PC-3 (cell line): ENCODE data around the gene WDR72. TPM values are rescaled to one million over a fixed set of nuclear protein-coding genes. Genes with fewer than 3 reads are reported as not detected.

Experiments
- ATAC-seq: fragments of 200-7000 bp; cut with Tn5 transposase; 2 replicates; pipeline ENCODE4 v1.9.1; 2020; ENCODE audit warnings: mild to moderate bottlenecking, moderate library complexity
- BruUV-seq: library from RNA; stranded (reverse); fragments of 400-500 nt; replicated peaks from 2 replicates; lab custom pipeline; 2021; lab: Mats Ljungman, UMichigan
- CTCF ChIA-PET: fragments of 300-600 bp; sonication (Branson Sonifier 250); formaldehyde crosslinking; loops from one replicate; lab custom pipeline; 2022; ENCODE audit warnings: antibody characterized with exemption; lab: Charles Lee
- POLR2A ChIA-PET: fragments of 300-600 bp; sonication (Branson Sonifier 250); formaldehyde crosslinking; loops from one replicate; lab custom pipeline; 2022; ENCODE audit warnings: antibody characterized with exemption; ENCODE audit not compliant: unreplicated experiment; lab: Charles Lee
- DNase-seq: peaks from one replicate; pipeline ENCODE4 v3.0.0-alpha.2; 2015
- H2AFZ ChIP-seq: fragments of 300-600 bp; sonication (generic); 2 replicates; pipeline ENCODE4 v1.6.0; 2016; ENCODE audit warnings: antibody characterized with exemption, low read length
- H3F3A ChIP-seq: fragments of 300-600 bp; sonication (generic); one replicate; pipeline ENCODE4 v1.6.0; 2017; ENCODE audit warnings: antibody characterized with exemption, low read length, control low read depth, mild to moderate bottlenecking; ENCODE audit not compliant: unreplicated experiment
- H3K27ac ChIP-seq: fragments of 300-600 bp; sonication (generic); 2 replicates; pipeline ENCODE4 v1.5.1; 2016; ENCODE audit warnings: mild to moderate bottlenecking, low read length
- H3K27me3 ChIP-seq: fragments of 300-600 bp; sonication (generic); 2 replicates; pipeline ENCODE4 v1.6.1; 2016; ENCODE audit warnings: low read length, mixed read lengths
- H3K36me3 ChIP-seq: fragments of 300-600 bp; sonication (generic); 2 replicates; pipeline ENCODE4 v1.6.1; 2016; ENCODE audit warnings: low read depth, mixed run types, low read length, mixed read lengths
- H3K4me1 ChIP-seq: fragments of 300-600 bp; sonication (generic); 2 replicates; pipeline ENCODE4 v1.5.1; 2016; ENCODE audit warnings: low read length; ENCODE audit not compliant: insufficient read depth
- H3K4me2 ChIP-seq: fragments of 300-600 bp; sonication (generic); 2 replicates; pipeline ENCODE4 v1.6.0; 2016; ENCODE audit warnings: low read length
- H3K4me3 ChIP-seq: fragments of 300-600 bp; sonication (generic); 2 replicates; pipeline ENCODE4 v1.5.1; 2016; ENCODE audit warnings: mild to moderate bottlenecking, low read length, mixed read lengths
- H3K79me2 ChIP-seq: fragments of 300-600 bp; sonication (generic); 2 replicates; pipeline ENCODE4 v1.6.1; 2017; ENCODE audit warnings: low read length, mixed read lengths
- H3K9ac ChIP-seq: fragments of 300-600 bp; sonication (generic); 2 replicates; pipeline ENCODE4 v1.6.0; 2016; ENCODE audit warnings: mild to moderate bottlenecking, low read length
- H3K9me2 ChIP-seq: fragments of 300-600 bp; sonication (generic); replicated peaks from 2 replicates; pipeline ENCODE4 v1.6.1; 2016; ENCODE audit warnings: mixed run types, low read length, mixed read lengths
- H3K9me3 ChIP-seq: fragments of 300-600 bp; sonication (generic); 2 replicates; pipeline ENCODE4 v1.6.1; 2016; ENCODE audit warnings: low read length, mixed read lengths
- H4K20me1 ChIP-seq: fragments of 300-600 bp; sonication (generic); 2 replicates; pipeline ENCODE4 v1.6.1; 2016; ENCODE audit warnings: low read length, mixed read lengths
- EZH2 ChIP-seq: fragments of 300-600 bp; sonication (generic); IDR thresholded peaks from one replicate; pipeline ENCODE4 v1.6.1; 2017; ENCODE audit warnings: antibody characterized with exemption, mild to moderate bottlenecking, low read length; ENCODE audit not compliant: unreplicated experiment
- EZH2phosphoT487 ChIP-seq: fragments of 300-600 bp; sonication (generic); IDR thresholded peaks from 2 replicates; pipeline ENCODE4 v1.6.1; 2018; ENCODE audit warnings: mild to moderate bottlenecking, antibody characterized with exemption, low read length, borderline replicate concordance
- intact Hi-C: fragments of 100-400 bp; cut with micrococcal nuclease; formaldehyde crosslinking; loops from 2 replicates; pipeline ENCODE4 v1.9.0; 2023
- total RNA-seq: library from RNA; depleted of rRNA; stranded (reverse); fragments of >200 nt; gene quantifications from 2 replicates; pipeline ENCODE4 v1.2.3, GENCODE V29; 2014
- TF ChIP-seq, protein P1 (sequence below): fragments of 300-600 bp; sonication (generic); conservative IDR thresholded peaks from 2 replicates; pipeline ENCODE4 v1.5.1; 2017; ENCODE audit warnings: antibody characterized with exemption, low read depth, mild to moderate bottlenecking, low read length

Gene WDR72
- total RNA-seq, 1 experiment from 2014 or later = 5.9 TPM

DNA sequence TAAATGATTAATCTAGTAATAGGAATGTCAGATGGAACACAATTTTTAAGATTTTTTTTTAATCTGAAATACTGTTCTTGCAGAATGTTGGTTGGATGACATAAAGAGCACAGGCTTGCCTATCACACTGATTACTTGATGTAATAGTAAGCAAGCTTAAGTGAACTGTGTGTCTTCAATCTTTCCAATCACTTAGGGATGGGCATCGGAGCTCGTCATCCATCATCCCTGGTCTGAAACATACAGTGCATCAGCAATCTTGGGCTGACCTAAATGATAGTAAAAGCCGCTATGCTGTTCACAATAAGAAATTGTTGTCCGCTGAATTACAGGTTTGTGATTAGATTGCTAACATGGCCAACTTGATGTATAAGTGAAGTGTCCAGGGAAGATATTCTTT, 195.8 kb downstream of the WDR72 start:
- H2AFZ ChIP-seq = no peak overlapping the region
- peaks cover 9% of the 10 kb centered on the region for H3K27me3 ChIP-seq
- intact Hi-C loops = no loop called here
- no peaks in the 10 kb centered on the region for H3K9me3 ChIP-seq
- H3K36me3 ChIP-seq = no peaks in the 10 kb centered on the region
- no TSS peak for BruUV-seq
- H4K20me1 ChIP-seq = no peaks in the 10 kb centered on the region
- ATAC-seq (no peak), DNase-seq (no peak)
- H3K27ac ChIP-seq = no peak overlapping the region
- ChIA-PET CTCF (no interaction called here), POLR2A (no interaction called here)
- TF ChIP-seq EZH2phosphoT487 = no peak
- TF ChIP-seq, protein P1, sequence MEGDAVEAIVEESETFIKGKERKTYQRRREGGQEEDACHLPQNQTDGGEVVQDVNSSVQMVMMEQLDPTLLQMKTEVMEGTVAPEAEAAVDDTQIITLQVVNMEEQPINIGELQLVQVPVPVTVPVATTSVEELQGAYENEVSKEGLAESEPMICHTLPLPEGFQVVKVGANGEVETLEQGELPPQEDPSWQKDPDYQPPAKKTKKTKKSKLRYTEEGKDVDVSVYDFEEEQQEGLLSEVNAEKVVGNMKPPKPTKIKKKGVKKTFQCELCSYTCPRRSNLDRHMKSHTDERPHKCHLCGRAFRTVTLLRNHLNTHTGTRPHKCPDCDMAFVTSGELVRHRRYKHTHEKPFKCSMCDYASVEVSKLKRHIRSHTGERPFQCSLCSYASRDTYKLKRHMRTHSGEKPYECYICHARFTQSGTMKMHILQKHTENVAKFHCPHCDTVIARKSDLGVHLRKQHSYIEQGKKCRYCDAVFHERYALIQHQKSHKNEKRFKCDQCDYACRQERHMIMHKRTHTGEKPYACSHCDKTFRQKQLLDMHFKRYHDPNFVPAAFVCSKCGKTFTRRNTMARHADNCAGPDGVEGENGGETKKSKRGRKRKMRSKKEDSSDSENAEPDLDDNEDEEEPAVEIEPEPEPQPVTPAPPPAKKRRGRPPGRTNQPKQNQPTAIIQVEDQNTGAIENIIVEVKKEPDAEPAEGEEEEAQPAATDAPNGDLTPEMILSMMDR = no peak
- no peak for TF ChIP-seq EZH2
- no peaks in the 10 kb centered on the region for H3K4me1 ChIP-seq
- H3K9me2 ChIP-seq = no peaks in the 10 kb centered on the region
- no peak overlapping the region for H3K4me2 ChIP-seq
- H3K4me3 ChIP-seq = no peak overlapping the region
- no peaks in the 10 kb centered on the region for H3F3A ChIP-seq
- H3K9ac ChIP-seq = no peak overlapping the region
- no peaks in the 10 kb centered on the region for H3K79me2 ChIP-seq

DNA sequence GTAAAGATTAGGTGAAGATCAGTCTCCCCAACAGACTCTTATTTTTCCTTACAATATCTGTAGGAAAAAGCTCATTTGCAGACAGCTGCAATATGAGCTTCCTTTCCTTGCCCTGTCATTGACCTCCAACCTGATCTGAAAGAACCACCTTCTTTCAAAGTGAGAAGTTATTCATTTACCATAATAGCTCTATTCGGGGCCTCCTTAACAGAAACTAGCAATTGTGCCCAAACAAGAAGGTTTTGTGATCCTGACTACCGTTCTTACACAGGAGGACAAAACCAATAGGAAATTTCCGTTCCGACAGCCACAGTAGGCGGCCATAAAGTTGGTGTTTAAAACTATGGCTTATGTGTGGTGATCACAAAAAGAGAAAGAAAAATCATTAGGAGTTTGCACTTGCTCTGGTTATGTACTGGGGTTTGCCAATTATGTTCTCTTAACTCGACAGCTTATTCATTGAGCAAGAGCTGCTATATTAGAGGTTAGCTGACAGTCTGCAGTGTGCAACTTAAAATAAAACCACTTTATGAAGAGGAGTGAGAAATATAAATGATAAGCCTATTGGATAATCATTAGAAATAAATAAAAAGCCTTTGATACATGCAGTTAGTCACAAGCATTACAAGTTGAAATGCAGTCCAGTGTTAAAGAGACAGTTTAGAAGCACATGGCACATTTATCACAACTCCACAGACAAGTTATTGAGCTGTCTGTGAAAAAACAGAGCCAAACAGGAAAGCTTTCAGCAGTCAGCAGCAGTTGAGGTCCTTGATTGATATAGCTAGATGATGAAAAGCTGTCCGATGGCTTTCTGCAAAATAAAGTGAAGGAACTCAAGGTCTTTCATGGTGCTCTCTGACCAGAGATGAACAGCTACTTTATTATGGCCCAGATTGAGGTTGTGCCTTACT, 199.8 kb downstream of the WDR72 start:
- H3K9me2 ChIP-seq = no peaks in the 10 kb centered on the region
- ATAC-seq (no peak), DNase-seq (no peak)
- BruUV-seq = no TSS peak
- H3K27me3 ChIP-seq = peaks cover 9% of the 10 kb centered on the region
- no peak overlapping the region for H3K27ac ChIP-seq
- no peaks in the 10 kb centered on the region for H3K4me1 ChIP-seq
- no peak overlapping the region for H2AFZ ChIP-seq
- H4K20me1 ChIP-seq = no peaks in the 10 kb centered on the region
- H3K9ac ChIP-seq = no peak overlapping the region
- ChIA-PET POLR2A (no interaction called here), CTCF (no interaction called here)
- H3F3A ChIP-seq = no peaks in the 10 kb centered on the region
- no peak overlapping the region for H3K4me2 ChIP-seq
- no peak overlapping the region for H3K4me3 ChIP-seq
- no peaks in the 10 kb centered on the region for H3K79me2 ChIP-seq
- no peaks in the 10 kb centered on the region for H3K36me3 ChIP-seq
- TF ChIP-seq EZH2phosphoT487 = no peak
- TF ChIP-seq, protein P1 = no peak
- TF ChIP-seq EZH2 = no peak
- intact Hi-C loops = no loop called here
- no peaks in the 10 kb centered on the region for H3K9me3 ChIP-seq

DNA sequence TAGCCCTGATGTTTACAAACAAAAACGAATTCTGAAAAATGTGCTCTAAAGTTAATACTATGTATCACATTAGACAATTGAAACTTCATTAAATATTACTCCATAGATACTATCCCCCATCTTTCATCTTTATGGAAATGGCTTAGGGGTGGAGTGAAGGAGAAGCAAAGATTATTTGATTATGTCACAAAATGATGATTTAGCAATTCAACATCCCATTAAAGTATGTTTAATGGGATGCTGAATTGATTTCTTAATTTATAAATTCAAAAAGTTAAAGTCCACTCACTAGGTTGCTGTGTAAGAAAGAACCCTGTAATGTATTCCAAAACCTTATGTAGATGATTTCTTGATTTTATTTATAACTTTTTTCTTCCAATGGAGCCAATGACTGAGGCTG, 201.1 kb downstream of the WDR72 start:
- Histone ChIP-seq H3K4me2 (no peak overlapping the region), H3F3A (no peaks in the 10 kb centered on the region), H3K9me2 (no peaks in the 10 kb centered on the region), H3K27ac (no peak overlapping the region), H2AFZ (no peak overlapping the region), H3K27me3 (peaks cover 9% of the 10 kb centered on the region), H3K4me3 (no peak overlapping the region), H3K36me3 (no peaks in the 10 kb centered on the region), H3K4me1 (no peaks in the 10 kb centered on the region), H3K9me3 (no peaks in the 10 kb centered on the region), H4K20me1 (no peaks in the 10 kb centered on the region), H3K9ac (no peak overlapping the region), H3K79me2 (no peaks in the 10 kb centered on the region)
- DNase-seq (no peak), ATAC-seq (no peak)
- BruUV-seq = no TSS peak
- ChIA-PET POLR2A (no interaction called here), CTCF (no interaction called here)
- TF ChIP-seq, protein P1 = no peak
- TF ChIP-seq EZH2 = no peak
- intact Hi-C loops = no loop called here
